PC-9 (cell line): ENCODE measurements around the gene GPS2. TPM values are rescaled to one million over a fixed set of nuclear protein-coding genes. Genes with fewer than 3 reads are reported as not detected.

Experiments
- BruUV-seq: library from RNA; stranded (reverse); fragments of 400-500 nt; replicated peaks from 2 replicates; lab custom pipeline; 2021; lab: Mats Ljungman, UMichigan
- CTCF ChIA-PET: fragments of 300-600 bp; sonication (Branson Sonifier 250); formaldehyde crosslinking; loops from one replicate; lab custom pipeline; 2022; ENCODE audit warnings: antibody characterized with exemption; lab: Charles Lee
- POLR2A ChIA-PET: fragments of 300-600 bp; sonication (Branson Sonifier 250); formaldehyde crosslinking; loops from one replicate; lab custom pipeline; 2022; ENCODE audit warnings: antibody characterized with exemption; ENCODE audit not compliant: unreplicated experiment; lab: Charles Lee
- DNase-seq, 2 experiments: peaks; one replicate each; pipeline versions ENCODE4 v3.0.0 to v3.0.0-alpha.2; 2015 to 2022; ENCODE audit warnings: mixed read lengths in 1 of 2
- H2AFZ ChIP-seq: fragments of 200-600 bp; sonication (generic); 2 replicates; pipeline ENCODE4 v1.8.1; 2017; ENCODE audit warnings: antibody characterized with exemption
- H3F3A ChIP-seq: fragments of 200-600 bp; sonication (generic); 2 replicates; pipeline ENCODE4 v1.8.1; 2017; ENCODE audit warnings: antibody characterized with exemption, mild to moderate bottlenecking, low read depth; ENCODE audit not compliant: insufficient read depth
- H3K27ac ChIP-seq: fragments of 200-600 bp; sonication (generic); 2 replicates; pipeline ENCODE4 v1.6.1; 2016; ENCODE audit warnings: mixed run types
- H3K27me3 ChIP-seq: fragments of 200-600 bp; sonication (generic); 2 replicates; pipeline ENCODE4 v1.6.1; 2016; ENCODE audit warnings: low read depth, mixed run types; ENCODE audit not compliant: insufficient read depth
- H3K36me3 ChIP-seq: fragments of 200-600 bp; sonication (generic); 2 replicates; pipeline ENCODE4 v1.6.1; 2016; ENCODE audit warnings: low read depth, mixed run types
- H3K4me1 ChIP-seq: fragments of 200-600 bp; sonication (generic); replicated peaks from 2 replicates; pipeline ENCODE4 v1.6.1; 2016; ENCODE audit warnings: mixed run types; ENCODE audit not compliant: insufficient read depth
- H3K4me2 ChIP-seq: fragments of 200-600 bp; sonication (generic); 2 replicates; pipeline ENCODE4 v1.6.1; 2017; ENCODE audit warnings: mixed run types
- H3K4me3 ChIP-seq: fragments of 200-600 bp; sonication (generic); 2 replicates; pipeline ENCODE4 v1.6.1; 2016; ENCODE audit warnings: mixed run types
- H3K79me2 ChIP-seq: fragments of 200-600 bp; sonication (generic); 2 replicates; pipeline ENCODE4 v1.6.1; 2017; ENCODE audit warnings: low read depth, mixed run types
- H3K9me2 ChIP-seq: fragments of 200-600 bp; sonication (generic); 2 replicates; pipeline ENCODE4 v1.8.1; 2017; ENCODE audit warnings: mild to moderate bottlenecking; ENCODE audit not compliant: insufficient read depth
- H3K9me3 ChIP-seq: fragments of 200-600 bp; sonication (generic); 2 replicates; pipeline ENCODE4 v1.8.1; 2016; ENCODE audit warnings: low read depth; ENCODE audit not compliant: insufficient read depth
- H4K20me1 ChIP-seq: fragments of 200-600 bp; sonication (generic); 2 replicates; pipeline ENCODE4 v1.8.1; 2017; ENCODE audit not compliant: insufficient read depth
- EZH2 ChIP-seq: fragments of 200-600 bp; sonication (generic); IDR thresholded peaks from 2 replicates; pipeline ENCODE4 v1.8.0; 2017; ENCODE audit warnings: antibody characterized with exemption, low read depth
- intact Hi-C: fragments of 100-400 bp; cut with micrococcal nuclease; formaldehyde crosslinking; loops from one replicate; pipeline ENCODE4 v1.10.0; 2022; ENCODE audit not compliant: unreplicated experiment
- total RNA-seq: library from RNA; stranded (reverse); gene quantifications from 2 replicates; pipeline ENCODE4 v1.2.3, GENCODE V29; 2021
- TF ChIP-seq, protein P1 (sequence below): fragments of 200-600 bp; sonication (generic); conservative IDR thresholded peaks from 2 replicates; pipeline ENCODE4 v1.6.1; 2017; ENCODE audit warnings: mixed run types, antibody characterized with exemption, mild to moderate bottlenecking, moderate library complexity

GPS2 gene
- total RNA-seq, 1 experiment from 2014 or later, result 61.3 TPM

DNA sequence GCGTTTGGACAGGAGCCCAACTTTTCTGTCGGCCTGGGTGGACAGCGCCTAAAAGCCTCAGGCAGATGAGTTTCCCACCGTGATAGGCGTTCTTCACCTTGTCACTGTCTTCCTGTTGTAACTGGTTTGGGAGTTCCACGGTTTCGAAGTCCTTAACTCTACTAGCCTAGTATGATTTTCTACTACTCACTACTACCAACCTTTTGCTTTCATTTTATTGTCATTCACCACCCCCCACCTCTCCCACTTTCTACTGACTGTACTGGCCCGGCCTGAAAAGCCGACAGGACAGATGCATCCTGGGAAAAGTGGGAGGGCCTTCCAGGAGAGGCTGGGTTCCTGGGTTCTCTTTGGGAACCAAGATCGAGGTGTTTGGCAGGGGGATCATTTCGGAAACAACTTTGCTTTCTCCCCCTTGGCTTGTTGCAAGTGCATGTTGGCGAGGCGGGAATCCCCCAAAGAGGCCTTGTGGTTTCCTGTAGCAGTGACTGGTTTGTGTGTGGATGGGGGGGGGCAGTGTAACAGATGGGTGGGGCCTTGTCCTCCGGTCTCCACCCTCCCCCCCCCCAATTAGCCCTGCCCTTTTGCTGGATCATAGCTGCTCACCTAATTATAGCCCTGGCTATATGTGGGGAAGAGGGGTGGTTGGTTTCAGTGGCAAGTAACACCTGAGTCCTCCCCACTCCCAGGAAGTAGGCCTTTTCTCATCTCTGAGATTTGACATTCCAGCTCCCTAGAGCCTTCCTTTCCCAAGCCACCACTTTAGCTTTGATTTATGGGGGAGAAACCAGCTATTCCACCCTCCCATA, 6.3 kb downstream of the GPS2 start:
- peak overlapping the region; percentile 86 for H3K4me3 ChIP-seq
- peak; percentile 77 to 84 for DNase-seq
- peaks cover 58% of the 10 kb centered on the region for H3K79me2 ChIP-seq
- H3F3A ChIP-seq, result peaks cover 73% of the 10 kb centered on the region
- no peak for TF ChIP-seq EZH2
- TF ChIP-seq, protein P1, sequence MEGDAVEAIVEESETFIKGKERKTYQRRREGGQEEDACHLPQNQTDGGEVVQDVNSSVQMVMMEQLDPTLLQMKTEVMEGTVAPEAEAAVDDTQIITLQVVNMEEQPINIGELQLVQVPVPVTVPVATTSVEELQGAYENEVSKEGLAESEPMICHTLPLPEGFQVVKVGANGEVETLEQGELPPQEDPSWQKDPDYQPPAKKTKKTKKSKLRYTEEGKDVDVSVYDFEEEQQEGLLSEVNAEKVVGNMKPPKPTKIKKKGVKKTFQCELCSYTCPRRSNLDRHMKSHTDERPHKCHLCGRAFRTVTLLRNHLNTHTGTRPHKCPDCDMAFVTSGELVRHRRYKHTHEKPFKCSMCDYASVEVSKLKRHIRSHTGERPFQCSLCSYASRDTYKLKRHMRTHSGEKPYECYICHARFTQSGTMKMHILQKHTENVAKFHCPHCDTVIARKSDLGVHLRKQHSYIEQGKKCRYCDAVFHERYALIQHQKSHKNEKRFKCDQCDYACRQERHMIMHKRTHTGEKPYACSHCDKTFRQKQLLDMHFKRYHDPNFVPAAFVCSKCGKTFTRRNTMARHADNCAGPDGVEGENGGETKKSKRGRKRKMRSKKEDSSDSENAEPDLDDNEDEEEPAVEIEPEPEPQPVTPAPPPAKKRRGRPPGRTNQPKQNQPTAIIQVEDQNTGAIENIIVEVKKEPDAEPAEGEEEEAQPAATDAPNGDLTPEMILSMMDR, result no peak
- no peaks in the 10 kb centered on the region for H3K9me2 ChIP-seq
- intact Hi-C loops, result loop anchor here (2.0 to 5.0 kb wide), 4 partner anchors 20 to 380 kb away; partner anchors contain the start of genes CLDN7, NEURL4 and WRAP53
- no peak overlapping the region for H2AFZ ChIP-seq
- POLR2A ChIA-PET, result no interaction called here
- H3K4me2 ChIP-seq, result peak overlapping the region; percentile 98
- peak overlapping the region; percentile 96 for H3K27ac ChIP-seq
- H3K9me3 ChIP-seq, result no peaks in the 10 kb centered on the region
- peaks cover 49% of the 10 kb centered on the region for H4K20me1 ChIP-seq
- TSS peak; percentile 81 for BruUV-seq
- H3K36me3 ChIP-seq, result peaks cover 42% of the 10 kb centered on the region
- H3K4me1 ChIP-seq, result peaks cover 33% of the 10 kb centered on the region
- no peaks in the 10 kb centered on the region for H3K27me3 ChIP-seq
- CTCF ChIA-PET, result interaction anchor here (0.6 kb wide), 1 partner anchor 68 kb away, joined by 5 read pairs; no protein-coding TSS in a partner anchor

DNA sequence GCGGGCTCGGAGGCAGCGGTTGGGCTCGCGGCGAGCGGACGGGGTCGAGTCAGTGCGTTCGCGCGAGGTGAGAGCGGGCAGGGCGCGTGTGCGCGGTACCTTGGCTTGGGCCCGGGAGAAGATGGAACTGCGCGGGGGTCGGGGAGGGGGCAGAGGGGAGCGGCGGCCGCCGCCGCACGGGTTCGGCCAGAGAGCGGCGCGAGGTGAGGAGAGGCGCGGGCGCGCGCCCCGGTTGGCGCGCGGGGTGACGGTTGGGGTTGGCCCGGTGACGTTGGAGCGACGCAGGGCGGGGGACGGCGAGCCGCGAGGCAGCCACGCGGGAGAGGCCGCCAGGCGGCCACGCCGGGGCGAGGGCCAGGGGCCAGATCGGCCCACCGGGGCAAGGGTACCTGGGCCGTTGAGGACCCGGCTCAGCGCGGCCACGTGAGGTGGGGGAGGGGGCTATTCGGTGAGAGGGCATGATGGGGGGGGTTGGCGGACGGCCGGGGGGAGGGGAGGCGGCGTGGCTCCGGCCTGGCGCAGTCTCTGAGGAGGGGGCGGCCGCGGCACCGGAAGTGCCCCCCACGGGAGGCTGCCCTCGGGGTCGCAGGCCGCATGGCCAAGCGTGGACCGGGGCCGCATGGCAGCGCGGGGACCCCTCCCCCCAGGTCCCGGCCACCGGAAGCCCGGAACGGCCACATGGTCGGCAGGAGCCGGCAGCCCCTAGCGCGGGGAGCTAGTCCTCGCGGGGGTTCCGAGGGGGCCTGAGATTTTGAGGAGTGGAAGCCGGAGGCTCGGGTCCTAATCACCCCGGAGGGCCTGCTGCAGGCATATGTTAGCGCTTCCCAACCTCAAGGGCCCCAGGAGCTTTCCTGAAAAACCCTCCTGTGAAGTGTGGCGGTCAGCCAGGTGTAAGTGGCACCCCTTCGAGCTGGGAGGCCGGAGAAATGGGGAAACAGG, 7.2 kb downstream of the GPS2 start:
- no peak overlapping the region for H2AFZ ChIP-seq
- H3F3A ChIP-seq, result peaks cover 65% of the 10 kb centered on the region
- H3K79me2 ChIP-seq, result peaks cover 51% of the 10 kb centered on the region
- peaks cover 37% of the 10 kb centered on the region for H3K36me3 ChIP-seq
- H3K4me1 ChIP-seq, result peaks cover 26% of the 10 kb centered on the region
- BruUV-seq, result no TSS peak
- peak in 1 of 2 experiments; percentile 33 for DNase-seq
- no peaks in the 10 kb centered on the region for H3K9me3 ChIP-seq
- peak overlapping the region; percentile 96 for H3K27ac ChIP-seq
- peak overlapping the region; percentile 98 for H3K4me2 ChIP-seq
- ChIA-PET CTCF (no interaction called here), POLR2A (no interaction called here)
- peak overlapping the region; percentile 86 for H3K4me3 ChIP-seq
- H3K27me3 ChIP-seq, result no peaks in the 10 kb centered on the region
- no peaks in the 10 kb centered on the region for H3K9me2 ChIP-seq
- H4K20me1 ChIP-seq, result peaks cover 40% of the 10 kb centered on the region
- intact Hi-C loops, result loop anchor here (1.0 to 5.0 kb wide), 5 partner anchors 21 to 381 kb away; partner anchors contain the start of genes CLDN7, NEURL4, POLR2A and WRAP53
- TF ChIP-seq, protein P1, result no peak
- no peak for TF ChIP-seq EZH2
